OCI-LY3 (cell line): ENCODE results near the gene ESRP2.

Experiments
- H2AFZ ChIP-seq: fragments of 200-600, 300-600 bp; shearing (Covaris generic); 2 replicates; pipeline ENCODE4 v1.6.0; 2014; ENCODE audit warnings: antibody characterized with exemption, low read depth, low read length
- H3K27ac ChIP-seq: fragments of 200-600, 300-600 bp; sonication (generic); 2 replicates; pipeline ENCODE4 v1.5.1; 2014; ENCODE audit warnings: mild to moderate bottlenecking, low read length, moderate library complexity, mixed read lengths
- H3K27me3 ChIP-seq: fragments of 200-600, 300-600 bp; sonication (generic); 2 replicates; pipeline ENCODE4 v1.6.1; 2014; ENCODE audit warnings: low read depth, low read length, mixed read lengths
- H3K36me3 ChIP-seq: fragments of 200-600, 300-600 bp; sonication (generic); replicated peaks from 2 replicates; pipeline ENCODE3; 2014; ENCODE audit warnings: low read depth, low read length, mixed read lengths
- H3K4me1 ChIP-seq: fragments of 300-600, 200-600 bp; sonication (generic); 2 replicates; pipeline ENCODE4 v1.6.1; 2014; ENCODE audit warnings: low read length, mixed read lengths
- H3K4me2 ChIP-seq: fragments of 200-600, 300-600 bp; sonication (generic); 2 replicates; pipeline ENCODE4 v1.6.1; 2014; ENCODE audit warnings: low read length, mixed read lengths
- H3K4me3 ChIP-seq: fragments of 300-600, 200-600 bp; sonication (generic); 2 replicates; pipeline ENCODE4 v1.5.1; 2014; ENCODE audit warnings: antibody characterized with exemption, mild to moderate bottlenecking, low read length, moderate library complexity
- H3K79me2 ChIP-seq: fragments of 300-600, 200-600 bp; shearing (Covaris generic); 2 replicates; pipeline ENCODE4 v1.6.1; 2014; ENCODE audit warnings: mild to moderate bottlenecking, low read length, mixed read lengths
- H3K9ac ChIP-seq: fragments of 300-600, 200-600 bp; shearing (Covaris generic); 2 replicates; pipeline ENCODE4 v1.6.0; 2014; ENCODE audit warnings: mild to moderate bottlenecking, low read length, moderate library complexity
- H3K9me3 ChIP-seq: fragments of 200-600, 300-600 bp; shearing (Covaris generic); 2 replicates; pipeline ENCODE4 v1.6.1; 2014; ENCODE audit warnings: low read length, mixed read lengths; ENCODE audit not compliant: insufficient read depth
- H4K20me1 ChIP-seq: fragments of 200-600, 300-600 bp; sonication (generic); 2 replicates; pipeline ENCODE4 v1.6.1; 2016; ENCODE audit warnings: low read length, mixed read lengths; ENCODE audit not compliant: insufficient read depth
- EZH2phosphoT487 ChIP-seq: fragments of 200-600 bp; shearing (Covaris generic); IDR thresholded peaks from 2 replicates; pipeline ENCODE4 v1.6.1; 2018; ENCODE audit warnings: antibody characterized with exemption, mixed run types, low read depth
- TF ChIP-seq, protein P1 (sequence below): fragments of 200-600, 300-600 bp; sonication (generic); IDR thresholded peaks from 2 replicates; pipeline ENCODE4 v1.5.1; 2014; ENCODE audit warnings: antibody characterized with exemption, low read length, low read depth

ESRP2 gene

DNA sequence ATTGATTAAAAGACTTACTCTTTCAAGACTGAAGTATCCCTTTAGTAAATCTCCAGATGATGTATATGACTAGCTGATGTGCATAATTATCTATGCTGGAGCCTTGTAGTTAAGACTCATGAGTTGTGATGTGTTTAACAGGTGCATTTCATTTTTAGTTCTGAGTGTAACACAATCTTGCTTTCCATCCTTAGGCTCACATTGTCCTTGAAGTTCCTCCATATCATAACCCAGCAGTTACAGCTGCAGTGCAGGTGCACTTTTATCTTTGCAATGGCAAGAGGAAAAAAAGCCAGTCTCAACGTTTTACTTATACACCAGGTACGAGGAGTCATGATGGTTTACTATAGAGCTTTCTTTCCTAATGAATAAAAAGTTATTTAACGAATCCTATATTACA, 52.9 kb downstream of the ESRP2 start:
- H3K9me3 ChIP-seq = no peaks in the 10 kb centered on the region
- H3K27me3 ChIP-seq = no peaks in the 10 kb centered on the region
- H4K20me1 ChIP-seq = no peaks in the 10 kb centered on the region; the same call in 1 of the 2 replicates
- peaks cover 46% of the 10 kb centered on the region for H3K36me3 ChIP-seq
- H3K4me3 ChIP-seq = no peak overlapping the region
- H2AFZ ChIP-seq = no peak overlapping the region
- TF ChIP-seq EZH2phosphoT487 = no peak
- TF ChIP-seq, protein P1, sequence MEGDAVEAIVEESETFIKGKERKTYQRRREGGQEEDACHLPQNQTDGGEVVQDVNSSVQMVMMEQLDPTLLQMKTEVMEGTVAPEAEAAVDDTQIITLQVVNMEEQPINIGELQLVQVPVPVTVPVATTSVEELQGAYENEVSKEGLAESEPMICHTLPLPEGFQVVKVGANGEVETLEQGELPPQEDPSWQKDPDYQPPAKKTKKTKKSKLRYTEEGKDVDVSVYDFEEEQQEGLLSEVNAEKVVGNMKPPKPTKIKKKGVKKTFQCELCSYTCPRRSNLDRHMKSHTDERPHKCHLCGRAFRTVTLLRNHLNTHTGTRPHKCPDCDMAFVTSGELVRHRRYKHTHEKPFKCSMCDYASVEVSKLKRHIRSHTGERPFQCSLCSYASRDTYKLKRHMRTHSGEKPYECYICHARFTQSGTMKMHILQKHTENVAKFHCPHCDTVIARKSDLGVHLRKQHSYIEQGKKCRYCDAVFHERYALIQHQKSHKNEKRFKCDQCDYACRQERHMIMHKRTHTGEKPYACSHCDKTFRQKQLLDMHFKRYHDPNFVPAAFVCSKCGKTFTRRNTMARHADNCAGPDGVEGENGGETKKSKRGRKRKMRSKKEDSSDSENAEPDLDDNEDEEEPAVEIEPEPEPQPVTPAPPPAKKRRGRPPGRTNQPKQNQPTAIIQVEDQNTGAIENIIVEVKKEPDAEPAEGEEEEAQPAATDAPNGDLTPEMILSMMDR = no peak
- no peak overlapping the region for H3K9ac ChIP-seq
- no peaks in the 10 kb centered on the region for H3K79me2 ChIP-seq
- H3K4me1 ChIP-seq = no peaks in the 10 kb centered on the region
- no peak overlapping the region for H3K4me2 ChIP-seq
- H3K27ac ChIP-seq = no peak overlapping the region

DNA sequence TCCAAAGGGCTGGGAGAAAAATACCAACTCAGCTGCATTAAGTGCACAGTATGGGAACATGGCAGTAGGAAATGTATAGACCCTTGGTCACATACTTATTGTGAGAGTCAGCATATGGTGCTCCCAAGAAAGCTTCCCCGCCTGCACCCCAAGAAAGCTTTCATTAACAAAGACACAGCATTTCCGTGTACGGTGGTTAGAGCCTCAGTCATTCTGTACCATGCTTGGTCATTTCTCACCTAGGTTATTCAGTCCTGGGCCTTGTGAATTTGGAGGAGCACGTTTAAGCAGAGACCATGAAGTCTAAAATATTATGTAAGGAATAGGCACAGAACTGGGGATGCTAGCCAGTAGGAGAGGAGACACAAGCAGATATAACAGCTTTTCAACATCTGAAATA, 56.1 kb downstream of the ESRP2 start:
- H3K79me2 ChIP-seq = no peaks in the 10 kb centered on the region
- no peaks in the 10 kb centered on the region for H3K4me1 ChIP-seq
- H3K27ac ChIP-seq = no peak overlapping the region
- TF ChIP-seq EZH2phosphoT487 = no peak
- TF ChIP-seq, protein P1 = no peak
- no peaks in the 10 kb centered on the region; the same call in 1 of the 2 replicates for H4K20me1 ChIP-seq
- no peak overlapping the region for H2AFZ ChIP-seq
- no peak overlapping the region for H3K4me2 ChIP-seq
- H3K9ac ChIP-seq = no peak overlapping the region
- no peak overlapping the region for H3K4me3 ChIP-seq
- no peaks in the 10 kb centered on the region for H3K9me3 ChIP-seq
- peaks cover 31% of the 10 kb centered on the region for H3K36me3 ChIP-seq
- H3K27me3 ChIP-seq = no peaks in the 10 kb centered on the region

DNA sequence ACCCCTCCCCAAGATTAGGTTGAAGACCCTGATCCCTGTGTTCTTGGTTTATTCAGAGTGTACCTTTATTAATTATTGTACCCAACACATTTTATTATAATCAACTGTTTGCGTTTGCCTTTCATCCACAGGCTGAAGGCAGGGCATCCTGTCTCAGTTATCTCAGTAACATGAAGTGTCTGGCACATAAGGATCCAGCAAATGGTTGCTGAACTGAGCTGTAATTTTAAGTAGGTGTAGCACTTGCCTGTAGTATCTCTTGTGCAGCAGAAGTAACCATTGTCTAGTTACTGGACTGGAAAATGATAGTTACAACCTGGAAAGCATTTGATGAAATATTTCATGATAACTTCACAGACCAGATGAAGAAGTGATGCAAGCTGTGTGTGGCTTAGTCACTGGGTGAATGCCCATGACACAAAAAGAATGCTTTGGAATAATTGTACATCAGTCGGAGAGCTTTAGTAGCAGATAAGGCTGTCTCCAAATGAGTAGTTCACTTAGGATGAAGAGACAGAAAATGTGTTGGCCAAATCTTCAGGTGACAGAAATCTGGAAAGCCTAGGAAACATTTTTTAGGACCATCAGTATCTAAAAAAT, 56.6 kb downstream of the ESRP2 start:
- TF ChIP-seq EZH2phosphoT487 = no peak
- TF ChIP-seq, protein P1 = no peak
- H3K36me3 ChIP-seq = peaks cover 31% of the 10 kb centered on the region
- H3K9me3 ChIP-seq = no peaks in the 10 kb centered on the region

More for the DNA sequence above, 56.6 kb downstream of the ESRP2 start:
- Histone ChIP-seq H3K79me2 (no peaks in the 10 kb centered on the region), H2AFZ (no peak overlapping the region), H3K27ac (no peak overlapping the region), H3K4me1 (no peaks in the 10 kb centered on the region), H3K4me2 (no peak overlapping the region), H3K27me3 (no peaks in the 10 kb centered on the region), H3K9ac (no peak overlapping the region), H4K20me1 (no peaks in the 10 kb centered on the region; the same call in 1 of the 2 replicates), H3K4me3 (no peak overlapping the region)
